HCT116 (cell line): Measurements from ENCODE around the gene TRO. TPM values are rescaled to one million over a fixed set of nuclear protein-coding genes. Genes with fewer than 3 reads are reported as not detected.

Source experiments
- ATAC-seq: fragments of 200-7000 bp; cut with Tn5 transposase; 2 replicates; pipeline ENCODE4 v1.9.1; 2020; ENCODE audit warnings: mild to moderate bottlenecking, moderate library complexity
- BruUV-seq: library from RNA; stranded (reverse); fragments of 400-500 nt; replicated peaks from 2 replicates; lab custom pipeline; 2021; lab: Mats Ljungman, UMichigan
- CTCF ChIA-PET: fragments of 300-600 bp; sonication (Branson Sonifier 250); formaldehyde crosslinking; loops from one replicate; lab custom pipeline; 2021; ENCODE audit warnings: antibody characterized with exemption; lab: Charles Lee
- POLR2A ChIA-PET: fragments of 300-600, 350-600 bp; sonication (Branson Sonifier 250); formaldehyde crosslinking; loops from one replicate; lab custom pipeline; 2021; ENCODE audit warnings: antibody characterized with exemption; lab: Charles Lee
- RAD21 ChIA-PET, 2 experiments: fragments of 300-600 bp; sonication (Branson Sonifier 250); formaldehyde crosslinking; loops; one replicate each; lab custom pipeline; 2023; ENCODE audit warnings: low total read pairs in 2 of 2; ENCODE audit not compliant: uncharacterized antibody in 2 of 2, unreplicated experiment in 2 of 2, low non-redundant PET in 1 of 2; lab: Charles Lee
- DNase-seq: peaks from one replicate; pipeline ENCODE4 v3.0.0-alpha.2; 2010; ENCODE audit warnings: low read depth, low spot score
- H2AFZ ChIP-seq: fragments of 200-600 bp; shearing (Covaris generic), sonication (generic); 2 replicates; pipeline ENCODE4 v1.6.1; 2017; ENCODE audit warnings: low read depth, mixed run types, mixed read lengths, antibody characterized with exemption, low read length; ENCODE audit not compliant: poor library complexity, severe bottlenecking
- H3K27ac ChIP-seq: 2 replicates; pipeline ENCODE4 v1.5.1; 2012; ENCODE audit warnings: low read depth, low read length
- H3K27me3 ChIP-seq: fragments of 200-600 bp; sonication (generic); 2 replicates; pipeline ENCODE4 v1.6.1; 2016; ENCODE audit warnings: mixed run types, low read length, mixed read lengths; ENCODE audit not compliant: insufficient read depth
- H3K36me3 ChIP-seq, 2 experiments: fragments of 200-500 bp in 1 of 2; fragments of 200-600 bp in 1 of 2; sonication (Bioruptor generic) in 1 of 2; sonication (generic) in 1 of 2; 2 replicates each; pipeline versions ENCODE4 v1.5.1 to v1.6.1; 2014 to 2016; ENCODE audit warnings: low read length in 2 of 2, inconsistent platforms in 1 of 2, mixed read lengths in 1 of 2, mixed run types in 1 of 2; ENCODE audit not compliant: insufficient read depth in 2 of 2, control insufficient read depth in 1 of 2
- H3K4me1 ChIP-seq, 2 experiments: fragments of 200-600 bp in 1 of 2; sonication (generic) in 1 of 2; 2 replicates each; pipeline versions ENCODE4 v1.5.1 to v1.6.1; 2012 to 2017; ENCODE audit warnings: low read length in 2 of 2, inconsistent platforms in 1 of 2, mild to moderate bottlenecking in 1 of 2, mixed read lengths in 1 of 2, mixed run types in 1 of 2, moderate library complexity in 1 of 2; ENCODE audit not compliant: insufficient read depth in 2 of 2, control insufficient read depth in 1 of 2
- H3K4me2 ChIP-seq: fragments of 200-600 bp; sonication (generic); 2 replicates; pipeline ENCODE4 v1.6.1; 2017; ENCODE audit warnings: mixed run types, low read length, mixed read lengths
- H3K4me3 ChIP-seq, 2 experiments: fragments of 200-600 bp in 1 of 2; sonication (generic) in 1 of 2; replicated peaks in 1 of 2; 2 replicates each; pipeline ENCODE4 v1.5.1; 2011 to 2016; ENCODE audit warnings: low read length in 2 of 2, control low read depth in 1 of 2, low read depth in 1 of 2, mild to moderate bottlenecking in 1 of 2, mixed read lengths in 1 of 2, mixed run types in 1 of 2
- H3K79me2 ChIP-seq: fragments of 200-600 bp; sonication (generic); 2 replicates; pipeline ENCODE4 v1.6.1; 2017; ENCODE audit warnings: mild to moderate bottlenecking, mixed run types, low read length, moderate library complexity, mixed read lengths; ENCODE audit not compliant: insufficient read depth
- H3K9ac ChIP-seq: fragments of 200-600 bp; sonication (generic); 2 replicates; pipeline ENCODE4 v1.6.1; 2016; ENCODE audit warnings: low read length, mixed read lengths
- H3K9me2 ChIP-seq: fragments of 200-600 bp; sonication (generic), shearing (Covaris generic); 2 replicates; pipeline ENCODE4 v1.6.1; 2017; ENCODE audit warnings: mixed run types, mild to moderate bottlenecking, moderate library complexity; ENCODE audit not compliant: insufficient read depth
- H3K9me3 ChIP-seq, 2 experiments: fragments of 200-500 bp in 1 of 2; fragments of 200-600 bp in 1 of 2; sonication (Bioruptor generic) in 1 of 2; sonication (generic) in 1 of 2; 2 replicates each; pipeline ENCODE4 v1.6.1; 2014 to 2017; ENCODE audit warnings: low read length in 2 of 2, mixed read lengths in 2 of 2, inconsistent platforms in 1 of 2, low read depth in 1 of 2, mild to moderate bottlenecking in 1 of 2, mixed run types in 1 of 2, moderate library complexity in 1 of 2; ENCODE audit not compliant: control insufficient read depth in 1 of 2, insufficient read depth in 1 of 2
- H4K20me1 ChIP-seq: fragments of 200-600 bp; sonication (generic), shearing (Covaris generic); 2 replicates; pipeline ENCODE4 v1.6.1; 2017; ENCODE audit warnings: mixed run types, mild to moderate bottlenecking, moderate library complexity; ENCODE audit not compliant: insufficient read depth
- CBX3 ChIP-seq: IDR thresholded peaks from 2 replicates; pipeline ENCODE4 v1.6.1; 2012; ENCODE audit warnings: low read depth
- CTCF ChIP-seq, 3 experiments: fragments of 200-600 bp in 1 of 3; sonication (generic) in 1 of 3; IDR thresholded peaks in 2 of 3; conservative IDR thresholded peaks in 1 of 3; 2 replicates each; pipeline ENCODE4 v1.5.1; 2012 to 2017; ENCODE audit warnings: low read depth in 2 of 3, low read length in 2 of 3, antibody characterized with exemption in 1 of 3, borderline replicate concordance in 1 of 3, control low read depth in 1 of 3, mild to moderate bottlenecking in 1 of 3, mixed read lengths in 1 of 3, mixed run types in 1 of 3, moderate library complexity in 1 of 3; ENCODE audit not compliant: insufficient read depth in 1 of 3
- EGR1 ChIP-seq: IDR thresholded peaks from 2 replicates; pipeline ENCODE4 v1.6.1; 2012; ENCODE audit warnings: low read depth
- EZH2phosphoT487 ChIP-seq: fragments of 200-600 bp; IDR thresholded peaks from 2 replicates; pipeline ENCODE4 v1.6.1; 2018; ENCODE audit warnings: antibody characterized with exemption, borderline replicate concordance
- MAX ChIP-seq: IDR thresholded peaks from 2 replicates; pipeline ENCODE4 v1.6.1; 2012
- POLR2A ChIP-seq: IDR thresholded peaks from 2 replicates; pipeline ENCODE4 v1.7.0; 2011; ENCODE audit warnings: borderline replicate concordance; ENCODE audit not compliant: insufficient read depth, insufficient read length; ENCODE audit errors: extremely low read depth
- RAD21 ChIP-seq: IDR thresholded peaks from 2 replicates; pipeline ENCODE4 v1.6.1; 2012; ENCODE audit warnings: low read depth, mild to moderate bottlenecking
- SP1 ChIP-seq: IDR thresholded peaks from 2 replicates; pipeline ENCODE4 v1.6.1; 2012; ENCODE audit warnings: low read depth
- TCF7L2 ChIP-seq: IDR thresholded peaks from 2 replicates; pipeline ENCODE4 v1.7.0; 2011; ENCODE audit warnings: borderline replicate concordance, inconsistent platforms; ENCODE audit not compliant: insufficient read depth, insufficient read length; ENCODE audit errors: extremely low read depth
- intact Hi-C: fragments of 100-400 bp; cut with micrococcal nuclease; formaldehyde crosslinking; loops from 2 replicates; pipeline ENCODE4 v1.10.0; 2022
- total RNA-seq: library from RNA; stranded (reverse); gene quantifications from one replicate; pipeline ENCODE4 v1.2.1, GENCODE V29; 2021; ENCODE audit not compliant: unreplicated experiment

The TRO gene
- total RNA-seq, 1 experiment from 2014 or later = 0.25 TPM

- H4K20me1 ChIP-seq = no peaks in the 10 kb centered on the region
- no peak overlapping the region for H3K4me2 ChIP-seq
- H3K27me3 ChIP-seq = no peaks in the 10 kb centered on the region
- H3K4me1 ChIP-seq = peaks cover 0 to 4% of the 10 kb centered on the region in 2 experiments; a peak in 1 of 4 replicates
- no peak overlapping the region for H3K27ac ChIP-seq
- no TSS peak for BruUV-seq
- intact Hi-C loops = no loop called here
- no peaks in the 10 kb centered on the region for H3K79me2 ChIP-seq
- H3K9ac ChIP-seq = no peak overlapping the region
- CTCF ChIA-PET = no interaction called here
- H3K9me2 ChIP-seq = no peaks in the 10 kb centered on the region
- H3K9me3 ChIP-seq = no peaks in the 10 kb centered on the region
- H3K4me3 ChIP-seq = no peak overlapping the region
- POLR2A ChIA-PET = no interaction called here
- no peak for DNase-seq
- RAD21 ChIA-PET = no interaction called here
- no peak for ATAC-seq
- no peak overlapping the region for H2AFZ ChIP-seq
- H3K36me3 ChIP-seq = no peaks in the 10 kb centered on the region
- TF ChIP-seq SP1 (no peak), TCF7L2 (no peak), CTCF (IDR thresholded peaks at IDR 0.05 in 2 of 3, conservative IDR thresholded peaks at IDR 0.05 in 1 of 3; ENCODE audit: borderline replicate concordance in 1 of 3, insufficient read depth in 1 of 3, low read depth in 2 of 3, low read length in 2 of 3) (no peak), MAX (no peak), EZH2phosphoT487 (no peak), RAD21 (no peak), POLR2A (no peak), EGR1 (no peak), CBX3 (no peak)
Observed at GRCh38 chrX:54977387-54977786, 56.8 kb downstream of the TRO start.
